Panc1 (cell line): ENCODE data around the gene B9D2.
A peak's percentile ranks its signal among the peaks of the same experiment; 100 is the strongest.

Experiments used
- CTCF ChIP-seq: fragments of 450-650 bp; IDR thresholded peaks from 2 replicates; pipeline ENCODE4 v1.5.1; 2017; ENCODE audit warnings: mild to moderate bottlenecking
- POLR2AphosphoS5 ChIP-seq: IDR thresholded peaks from 2 replicates; pipeline ENCODE4 v1.6.1; 2012; ENCODE audit warnings: mild to moderate bottlenecking, low read depth, low read length, moderate library complexity

- TF ChIP-seq CTCF (no peak), POLR2AphosphoS5 (peak; percentile 45)
Measured at GRCh38 chr19:41324231-41324702, 39.7 kb downstream of the B9D2 start.
